ENCODE results near the gene HSD3B1. TPM values are rescaled to one million over a fixed set of nuclear protein-coding genes. Genes with fewer than 3 reads are reported as not detected.
"Not testable (repeated sequence)": the region's sequence is repeated elsewhere in the genome, so short reads cannot be mapped to it uniquely, and the experiment has no call there.

The HSD3B1 gene
- total RNA-seq, 1 experiment from 2014 or later = not detected

- Histone ChIP-seq H3K4me1 (ENCODE audit: insufficient read depth, low read length) (no peaks in the 10 kb centered on the region), H3K36me3 (ENCODE audit: low read depth, low read length) (no peaks in the 10 kb centered on the region), H3K9me3 (ENCODE audit: low read length) (no peaks in the 10 kb centered on the region), H3K4me2 (ENCODE audit: low read length) (no peak overlapping the region), H3K9ac (ENCODE audit: low read length) (no peak overlapping the region), H4K20me1 (ENCODE audit: low read length) (no peaks in the 10 kb centered on the region), H2AFZ (ENCODE audit: low read length) (no peak overlapping the region), H3K27ac (ENCODE audit: low read length) (no peak overlapping the region), H3K4me3 (ENCODE audit: low read length) (no peak overlapping the region), H3F3A (ENCODE audit: low read length, unreplicated experiment) (no peaks in the 10 kb centered on the region), H3K79me2 (ENCODE audit: low read length) (no peaks in the 10 kb centered on the region), H3K9me2 (replicated peaks; ENCODE audit: low read length) (no peaks in the 10 kb centered on the region), H3K27me3 (ENCODE audit: low read length) (no peaks in the 10 kb centered on the region)
- intact Hi-C loops (cut with micrococcal nuclease) = no loop called here
- TF ChIP-seq CTCF (conservative IDR thresholded peaks at IDR 0.05; ENCODE audit: low read depth, low read length) (no peak), EZH2 (IDR thresholded peaks at IDR 0.05; ENCODE audit: low read length, unreplicated experiment) (no peak), EZH2phosphoT487 (IDR thresholded peaks at IDR 0.05; ENCODE audit: borderline replicate concordance, low read length) (no peak)
- POLR2A ChIA-PET (ENCODE audit: unreplicated experiment) = no interaction called here
- ATAC-seq (no peak), DNase-seq (no peak)
- CTCF ChIA-PET = no interaction called here
- no TSS peak for BruUV-seq (replicated peaks)
Measured at GRCh38 chr1:119550381-119550780, 43.4 kb downstream of the HSD3B1 start.

GRCh38 chr1:119551218-119551617 lies 44.2 kb downstream of the HSD3B1 start:
- no peaks in the 10 kb centered on the region for H3F3A ChIP-seq (ENCODE audit: low read length, unreplicated experiment)
- H3K79me2 ChIP-seq (ENCODE audit: low read length) = no peaks in the 10 kb centered on the region
- no peaks in the 10 kb centered on the region for H4K20me1 ChIP-seq (ENCODE audit: low read length)
- H3K9me3 ChIP-seq (ENCODE audit: low read length) = no peaks in the 10 kb centered on the region
- no peak overlapping the region for H3K27ac ChIP-seq (ENCODE audit: low read length)
- H3K36me3 ChIP-seq (ENCODE audit: low read depth, low read length) = no peaks in the 10 kb centered on the region
- no TSS peak for BruUV-seq (replicated peaks)
- intact Hi-C loops (cut with micrococcal nuclease) = no loop called here
- no peak overlapping the region for H3K4me3 ChIP-seq (ENCODE audit: low read length)
- H3K9ac ChIP-seq (ENCODE audit: low read length) = no peak overlapping the region
- H2AFZ ChIP-seq (ENCODE audit: low read length) = no peak overlapping the region
- ATAC-seq = no peak
- POLR2A ChIA-PET (ENCODE audit: unreplicated experiment) = no interaction called here
- no peak for DNase-seq
- H3K4me1 ChIP-seq (ENCODE audit: insufficient read depth, low read length) = no peaks in the 10 kb centered on the region
- TF ChIP-seq EZH2phosphoT487 (IDR thresholded peaks at IDR 0.05; ENCODE audit: borderline replicate concordance, low read length) = no peak
- no peak for TF ChIP-seq EZH2 (IDR thresholded peaks at IDR 0.05; ENCODE audit: low read length, unreplicated experiment)
- no peak for TF ChIP-seq CTCF (conservative IDR thresholded peaks at IDR 0.05; ENCODE audit: low read depth, low read length)
- no peak overlapping the region for H3K4me2 ChIP-seq (ENCODE audit: low read length)
- CTCF ChIA-PET = interaction anchor here (0.5 to 0.7 kb wide), 2 partner anchors 103 to 1646 kb away, joined by 4 to 6 read pairs; no protein-coding TSS in a partner anchor
- H3K27me3 ChIP-seq (ENCODE audit: low read length) = no peaks in the 10 kb centered on the region
- no peaks in the 10 kb centered on the region for H3K9me2 ChIP-seq (replicated peaks; ENCODE audit: low read length)

- CTCF ChIA-PET; H3K36me3 ChIP-seq (ENCODE audit: low read depth, low read length); H3K79me2 ChIP-seq (ENCODE audit: low read length); H3K4me3 ChIP-seq (ENCODE audit: low read length); H3K9ac ChIP-seq (ENCODE audit: low read length); DNase-seq; H3K9me2 ChIP-seq (replicated peaks; ENCODE audit: low read length); intact Hi-C loops (cut with micrococcal nuclease); H3F3A ChIP-seq (ENCODE audit: low read length, unreplicated experiment); H3K9me3 ChIP-seq (ENCODE audit: low read length); POLR2A ChIA-PET (ENCODE audit: unreplicated experiment); H2AFZ ChIP-seq (ENCODE audit: low read length); BruUV-seq (replicated peaks); H3K27me3 ChIP-seq (ENCODE audit: low read length); ATAC-seq; H3K27ac ChIP-seq (ENCODE audit: low read length); H3K4me1 ChIP-seq (ENCODE audit: insufficient read depth, low read length); H4K20me1 ChIP-seq (ENCODE audit: low read length); H3K4me2 ChIP-seq (ENCODE audit: low read length): not testable (repeated sequence)
Measured at GRCh38 chr1:119552656-119553055, 45.6 kb downstream of the HSD3B1 start.

- H3K9ac ChIP-seq (ENCODE audit: low read length); H3K27ac ChIP-seq (ENCODE audit: low read length); H4K20me1 ChIP-seq (ENCODE audit: low read length); H3K4me2 ChIP-seq (ENCODE audit: low read length); H3F3A ChIP-seq (ENCODE audit: low read length, unreplicated experiment); H3K9me2 ChIP-seq (replicated peaks; ENCODE audit: low read length); H3K27me3 ChIP-seq (ENCODE audit: low read length); H3K9me3 ChIP-seq (ENCODE audit: low read length); H3K4me3 ChIP-seq (ENCODE audit: low read length); DNase-seq; H3K36me3 ChIP-seq (ENCODE audit: low read depth, low read length); BruUV-seq (replicated peaks); CTCF ChIA-PET; H3K79me2 ChIP-seq (ENCODE audit: low read length); POLR2A ChIA-PET (ENCODE audit: unreplicated experiment); H2AFZ ChIP-seq (ENCODE audit: low read length); intact Hi-C loops (cut with micrococcal nuclease); H3K4me1 ChIP-seq (ENCODE audit: insufficient read depth, low read length); ATAC-seq: not testable (repeated sequence)
Measured at GRCh38 chr1:119553302-119554071, 46.5 kb downstream of the HSD3B1 start.

Data from PC-3 (cell line).